HG03342 (cell line): ENCODE measurements around the gene MICAL3.
"Not testable (repeated sequence)": the region's sequence is repeated elsewhere in the genome, so short reads cannot be mapped to it uniquely, and the experiment has no call there.

ENCODE experiments used
- ATAC-seq: cut with Tn5 transposase; IDR thresholded peaks from one replicate; pipeline ENCODE4 v1.9.1; 2021; ENCODE audit warnings: mild to moderate bottlenecking, moderate library complexity; ENCODE audit not compliant: unreplicated experiment

Gene MICAL3

DNA sequence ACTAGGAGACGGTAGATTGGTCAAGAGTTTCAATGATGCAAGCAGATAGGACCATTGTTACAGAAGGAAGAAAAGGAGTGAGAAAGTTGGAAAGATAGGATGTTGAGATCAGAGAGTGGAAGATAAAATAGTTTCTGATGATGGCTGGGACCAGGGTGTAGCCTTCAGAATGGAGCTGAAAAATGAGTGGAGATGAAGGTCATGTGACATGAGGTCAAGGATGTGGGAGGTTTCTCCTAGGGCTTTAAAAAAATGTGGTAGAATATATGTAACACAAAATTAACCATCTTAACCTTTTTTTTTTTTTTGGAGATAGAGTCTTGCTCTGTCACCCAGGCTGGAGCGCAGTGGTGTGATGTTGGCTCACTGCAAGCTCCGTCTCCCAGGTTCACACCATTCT lies 35.1 kb upstream of the MICAL3 start:
- no peak for ATAC-seq

DNA sequence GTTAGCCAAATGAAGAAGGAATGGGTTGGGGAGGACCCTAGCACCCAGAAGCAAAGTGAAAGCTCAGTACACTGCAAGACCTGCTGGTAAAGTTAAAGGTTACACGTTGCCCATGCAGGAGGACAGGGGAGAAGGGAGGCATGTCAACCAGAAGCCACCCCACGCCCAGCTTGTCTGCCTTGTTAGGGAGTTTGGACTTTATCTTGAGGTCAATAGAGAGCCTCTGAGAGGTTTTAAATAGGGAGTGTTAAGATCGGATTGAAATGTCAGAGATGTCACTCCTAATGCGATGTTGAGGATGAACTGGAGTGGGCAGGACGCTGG lies 34.7 kb upstream of the MICAL3 start:
- no peak for ATAC-seq

DNA sequence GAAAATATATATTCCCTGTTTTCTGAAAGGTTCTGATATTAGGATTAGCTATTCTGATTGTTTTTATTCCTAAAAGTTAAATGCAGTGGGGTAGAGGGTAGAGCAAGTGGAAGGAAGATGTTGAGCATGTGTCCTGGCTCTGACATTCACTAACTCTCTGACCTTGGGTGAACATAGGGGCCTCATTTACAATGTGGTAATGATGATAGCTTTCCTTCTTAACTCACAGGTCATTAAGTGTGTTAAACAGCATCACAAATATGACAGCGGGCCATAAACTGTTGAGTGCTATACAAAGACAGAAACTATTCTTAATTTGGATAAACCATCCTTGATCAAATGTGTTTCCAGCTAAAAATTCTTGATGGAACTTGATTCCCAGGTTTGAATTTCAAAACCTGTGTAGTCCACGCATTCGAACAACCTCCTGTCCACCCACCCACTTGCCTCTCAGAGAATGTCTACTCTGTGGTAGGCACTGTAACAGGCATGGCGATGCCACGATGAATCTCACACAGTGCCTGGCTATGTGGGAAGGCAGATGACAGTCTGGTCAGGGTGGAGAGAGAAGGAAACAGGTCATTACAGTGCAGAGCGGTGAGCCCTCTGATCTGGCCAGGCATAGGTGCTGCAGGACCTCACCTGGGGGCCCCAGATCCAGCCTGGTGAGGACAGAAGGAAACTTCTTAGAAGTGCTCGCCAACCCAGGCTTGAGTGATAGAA lies 34.2 kb upstream of the MICAL3 start:
- no peak for ATAC-seq

DNA sequence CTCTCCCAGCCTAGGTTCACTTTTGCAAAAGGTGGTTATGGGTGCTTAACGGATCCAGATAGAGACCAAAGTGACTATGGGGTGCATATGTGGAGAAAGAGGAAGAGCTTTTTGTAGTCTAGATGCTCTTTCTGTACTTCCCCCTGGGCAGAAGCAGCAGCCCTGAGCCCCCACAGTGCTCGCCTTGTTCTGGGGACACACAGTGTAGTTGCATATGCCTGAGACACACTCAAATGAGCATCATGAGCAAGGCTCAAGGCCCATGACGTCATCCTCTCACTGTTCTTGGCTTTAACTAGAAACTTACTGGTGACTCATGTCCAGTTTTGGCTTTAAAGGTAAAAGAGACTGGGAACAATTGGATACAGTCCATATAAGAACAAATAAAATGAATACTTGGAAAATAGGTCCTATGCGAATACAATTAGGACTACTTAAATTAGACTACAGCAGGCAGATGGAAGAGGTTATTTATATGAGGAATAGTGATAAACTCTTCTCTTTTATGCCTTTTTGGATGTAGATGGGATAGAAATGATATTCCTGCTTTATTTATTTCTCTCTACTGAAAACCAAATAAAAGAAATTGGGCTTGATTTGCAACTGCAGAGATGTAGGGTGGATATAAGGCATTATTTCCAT lies 33.3 kb upstream of the MICAL3 start:
- peak; percentile 67 for ATAC-seq

DNA sequence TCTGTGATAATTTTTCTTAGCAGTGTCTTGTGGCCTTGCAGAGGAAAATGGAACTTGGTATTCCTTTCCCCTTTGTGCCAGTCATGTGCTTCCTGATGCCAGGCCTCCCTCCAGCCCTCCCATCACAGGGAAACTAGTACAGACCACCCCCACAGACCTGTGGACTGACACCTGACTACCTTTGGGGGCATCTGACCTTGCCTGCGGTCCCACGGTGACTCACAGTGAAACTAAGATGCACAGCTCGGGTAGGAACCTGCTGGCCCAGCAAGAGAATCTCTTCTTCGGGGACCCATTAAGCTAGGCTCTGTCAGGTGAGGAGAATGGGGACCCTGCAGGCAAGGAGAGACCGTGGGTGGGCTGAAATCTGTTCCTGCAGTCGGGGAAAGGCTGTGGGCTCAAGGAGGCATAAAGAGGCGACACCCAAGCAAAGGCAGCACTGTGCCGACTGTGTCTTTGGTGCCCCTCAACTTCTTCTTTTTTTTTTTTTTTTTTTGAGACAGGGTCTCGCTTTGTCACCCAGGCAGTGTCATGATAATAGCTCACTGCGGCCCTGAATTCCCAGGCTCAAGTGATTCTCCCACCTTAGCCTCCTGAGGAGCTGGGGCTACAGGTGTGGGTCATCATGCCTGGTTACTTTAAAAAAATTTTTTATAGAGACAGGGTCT lies 32.6 kb upstream of the MICAL3 start:
- ATAC-seq = peak; percentile 63

DNA sequence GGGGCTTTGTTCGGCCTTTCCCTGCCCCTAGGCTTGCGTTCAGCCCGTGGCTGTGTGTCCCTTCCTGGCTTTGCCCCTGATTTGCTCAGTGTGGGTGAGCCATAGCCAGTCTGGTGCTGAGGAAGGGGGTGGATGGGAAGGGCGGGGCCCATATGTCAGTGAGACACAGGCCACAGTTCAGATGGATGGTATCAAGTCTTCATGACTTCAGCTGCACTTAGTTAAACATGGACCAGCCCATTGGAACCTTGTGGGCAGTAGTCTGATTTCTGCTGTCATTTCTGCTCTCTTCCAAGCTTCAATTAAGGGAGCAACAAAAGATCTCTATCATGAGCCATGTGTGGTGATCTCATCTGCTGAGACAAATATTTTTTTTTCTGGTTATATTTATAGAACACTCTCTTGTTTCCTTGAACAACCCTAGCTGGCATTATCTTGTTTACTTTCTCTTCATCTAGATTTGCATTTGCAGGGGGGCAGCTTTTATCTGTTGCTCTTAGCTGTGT lies 31.9 kb upstream of the MICAL3 start:
- no peak for ATAC-seq

DNA sequence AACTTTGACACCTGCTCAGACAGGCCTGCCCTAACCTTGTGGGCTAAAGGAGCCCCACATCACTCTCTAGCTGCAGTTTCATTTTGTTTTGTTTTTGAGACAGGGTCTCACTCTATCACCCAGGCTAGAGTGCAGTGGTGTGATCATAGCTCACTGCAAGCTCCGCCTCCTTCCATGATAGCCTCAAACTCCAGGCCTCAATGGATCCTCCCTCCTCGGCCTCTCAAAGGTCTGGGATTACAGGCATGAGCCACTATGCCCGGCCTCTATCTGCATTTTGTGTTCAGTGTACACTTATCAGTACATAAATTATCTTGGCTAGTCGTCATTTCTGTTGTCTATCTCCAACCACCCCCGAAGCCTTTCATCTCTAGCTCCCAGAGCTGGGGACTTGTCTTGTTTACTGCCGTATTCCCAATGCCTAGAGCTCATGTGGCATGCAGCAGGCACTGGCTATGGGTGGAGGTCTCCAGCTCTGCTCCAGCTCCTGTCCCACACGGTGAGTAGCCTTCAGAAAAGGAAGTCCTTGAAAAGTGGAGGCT lies 31.3 kb upstream of the MICAL3 start:
- ATAC-seq = no peak

DNA sequence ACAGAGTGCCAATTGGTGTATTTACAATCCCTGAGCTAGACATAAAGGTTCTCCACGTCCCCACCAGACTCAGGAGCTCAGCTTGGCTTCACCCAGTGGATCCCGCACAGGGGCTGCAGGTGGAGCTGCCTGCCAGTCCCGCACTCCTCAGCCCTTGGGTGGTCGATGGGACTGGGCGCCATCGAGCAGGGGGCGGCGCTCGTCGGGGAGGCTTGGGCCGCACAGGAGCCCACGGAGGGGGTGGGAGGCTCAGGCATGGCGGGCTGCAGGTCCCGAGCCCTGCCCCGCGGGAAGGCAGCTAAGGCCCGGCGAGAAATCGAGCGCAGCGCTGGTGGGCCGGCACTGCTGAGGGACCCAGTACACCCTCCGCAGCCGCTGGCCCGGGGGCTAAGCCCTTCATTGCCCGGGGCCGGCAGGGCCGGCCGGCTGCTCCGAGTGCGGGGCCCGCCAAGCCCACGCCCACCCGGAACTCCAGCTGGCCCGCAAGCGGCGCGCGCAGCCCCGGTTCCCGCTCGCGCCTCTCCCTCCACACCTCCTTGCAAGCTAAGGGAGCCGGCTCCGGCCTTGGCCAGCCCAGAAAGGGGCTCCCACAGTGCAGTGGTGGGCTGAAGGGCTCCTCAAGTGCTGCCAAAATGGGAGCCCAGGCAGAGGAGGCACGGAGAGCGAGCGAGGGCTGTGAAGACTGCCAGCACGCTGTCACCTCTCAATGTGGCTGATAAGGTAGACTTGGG lies 29.0 kb upstream of the MICAL3 start:
- not testable (repeated sequence) for ATAC-seq

DNA sequence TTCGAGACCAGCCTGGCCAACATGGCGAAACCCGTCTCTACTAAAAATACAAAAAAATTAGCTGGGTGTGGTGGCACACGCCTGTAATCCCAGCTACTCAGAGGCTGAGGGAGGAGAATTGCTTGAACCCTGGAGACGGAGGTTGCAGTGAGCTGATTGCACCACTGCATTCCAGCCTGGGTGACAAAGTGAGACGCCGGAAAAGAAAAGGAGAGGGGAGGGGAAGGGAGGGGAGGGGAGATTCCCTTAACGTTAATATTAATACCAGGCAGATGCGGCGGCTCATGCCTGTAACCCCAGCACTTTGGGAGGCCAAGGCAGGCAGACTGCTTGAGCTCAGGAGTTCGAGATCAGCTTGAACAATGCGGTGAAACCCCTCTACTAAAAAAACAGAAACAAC lies 26.8 kb upstream of the MICAL3 start:
- ATAC-seq = not testable (repeated sequence)

DNA sequence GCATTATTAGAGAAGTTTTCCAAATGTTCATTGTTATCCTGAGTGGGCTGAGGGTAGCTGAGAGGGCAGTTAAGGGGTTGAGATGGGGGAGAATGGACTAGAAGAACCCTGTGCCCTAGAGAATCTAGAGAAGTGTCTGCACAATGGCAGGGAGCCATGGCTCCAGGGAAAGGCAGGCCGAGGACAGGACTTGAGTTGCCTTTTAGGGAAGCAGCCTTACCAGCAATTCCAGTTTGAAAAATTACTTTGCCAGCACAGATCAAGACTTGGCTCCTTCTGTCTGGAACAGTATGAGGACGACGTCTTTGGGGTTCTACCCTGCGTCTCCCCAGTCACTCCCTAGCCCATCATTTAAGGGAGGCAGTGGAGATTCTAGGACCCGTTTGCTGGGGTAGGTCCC lies 25.7 kb upstream of the MICAL3 start:
- ATAC-seq = no peak

DNA sequence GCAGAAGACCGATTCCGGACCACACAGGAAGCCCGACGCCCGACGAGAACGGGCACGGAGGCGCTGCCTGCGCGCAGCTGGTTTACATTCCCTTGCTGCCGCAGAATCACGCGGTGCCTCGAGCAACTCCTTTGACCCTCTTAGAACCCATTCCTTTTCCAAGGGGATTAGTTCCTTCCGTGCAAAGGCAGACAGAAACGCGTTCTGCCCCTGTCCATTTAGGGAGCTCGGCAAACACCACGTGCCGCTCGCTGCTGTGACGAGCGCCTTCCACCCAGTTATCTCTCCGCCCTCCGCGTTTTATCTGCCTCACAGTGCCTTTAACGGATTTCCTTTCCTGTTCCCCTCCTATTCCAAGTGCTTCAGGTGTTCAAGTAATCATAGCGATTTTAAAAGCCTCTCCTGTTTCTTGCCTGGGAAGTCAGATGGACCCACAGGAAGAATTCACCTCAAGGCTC lies 24.1 kb upstream of the MICAL3 start:
- ATAC-seq = no peak

DNA sequence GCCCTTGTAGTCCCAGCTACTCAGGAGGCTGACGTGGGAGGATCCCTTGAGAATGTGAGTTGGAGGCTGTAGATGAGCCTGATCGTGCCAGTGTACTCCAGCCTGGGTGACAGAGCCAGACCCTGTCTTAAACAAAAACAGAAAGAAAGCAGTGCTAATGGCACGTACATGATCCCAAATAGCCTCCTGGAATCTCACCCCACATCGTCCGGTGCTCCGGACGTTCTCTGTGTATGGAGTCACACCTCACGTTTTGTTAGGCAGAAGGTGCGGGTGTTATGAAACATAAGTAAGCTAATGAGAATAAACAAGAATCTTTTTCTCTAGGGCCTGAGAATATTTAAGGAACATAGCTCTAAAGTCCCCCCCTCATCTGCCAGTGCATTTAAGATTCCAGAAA lies 23.7 kb upstream of the MICAL3 start:
- ATAC-seq = no peak

DNA sequence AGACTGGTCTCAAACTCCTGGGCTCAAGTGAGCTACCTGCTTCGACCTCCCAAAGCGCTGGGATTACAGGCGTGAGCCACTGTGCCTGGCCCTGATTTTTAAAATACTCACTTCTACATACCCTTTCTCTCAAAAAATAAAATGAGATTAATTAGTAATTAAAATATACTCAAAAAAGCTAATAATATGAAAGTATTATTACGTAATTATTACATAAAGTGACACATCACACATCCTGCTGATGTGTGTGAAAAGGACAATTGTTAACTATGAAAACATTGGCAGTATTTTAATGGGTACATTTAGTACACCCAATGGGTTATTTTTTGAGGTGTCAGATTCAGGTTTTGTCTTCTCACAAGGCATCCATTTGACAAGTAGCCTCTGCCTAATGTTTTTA lies 21.4 kb upstream of the MICAL3 start:
- ATAC-seq = no peak

DNA sequence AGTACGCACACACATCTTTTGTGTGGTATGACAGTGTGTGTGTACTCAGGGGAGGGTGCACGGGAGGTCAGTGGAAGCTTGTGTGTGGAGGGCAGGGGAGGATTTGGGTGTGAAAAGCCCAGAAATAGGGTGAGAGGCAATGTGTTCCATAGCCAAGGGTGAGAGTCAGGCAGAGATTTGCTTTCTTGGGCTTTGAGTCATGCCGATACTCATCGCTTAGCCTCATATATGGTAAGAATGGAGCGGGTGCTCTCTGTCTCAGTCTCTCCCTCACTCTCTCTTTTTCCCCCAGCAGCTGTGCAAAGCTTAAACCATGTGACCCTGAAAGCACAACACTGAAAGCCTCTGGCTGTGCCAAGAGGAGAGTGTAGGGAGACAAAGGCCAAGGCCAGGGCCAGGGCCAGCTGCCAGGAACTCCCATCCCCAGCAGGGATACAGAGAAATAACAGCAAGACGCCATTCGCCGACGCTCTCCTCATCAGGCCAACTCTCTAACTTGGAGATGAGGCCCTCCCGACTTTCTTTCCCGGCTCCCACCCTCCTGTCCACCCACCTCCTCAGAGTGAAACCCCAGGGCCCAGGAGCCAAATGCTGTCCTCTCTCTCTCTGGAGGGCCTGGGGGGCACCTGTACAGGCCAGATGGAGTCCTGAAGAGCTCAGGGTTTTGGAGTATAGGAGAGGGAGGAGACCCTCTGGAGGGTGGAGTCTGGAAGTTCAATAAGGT lies 20.3 kb upstream of the MICAL3 start:
- ATAC-seq = no peak

DNA sequence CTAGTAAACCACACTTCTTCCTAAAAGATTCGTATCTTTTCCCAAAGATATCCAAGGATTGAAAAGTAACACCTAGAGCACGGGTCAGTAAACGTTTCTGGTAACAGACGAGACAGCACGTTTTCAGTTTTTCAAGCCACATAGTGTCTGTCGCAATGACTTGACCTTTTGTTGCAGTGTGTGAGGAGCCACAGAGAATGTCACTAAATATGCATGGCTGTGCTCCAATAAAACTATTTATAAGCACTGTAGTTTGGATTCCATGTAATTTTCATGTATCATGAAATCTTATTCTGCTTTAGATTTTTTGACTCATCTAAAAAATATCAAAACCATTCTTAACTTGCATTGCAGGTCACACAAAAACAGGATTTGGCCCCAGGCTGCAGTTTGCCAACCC lies 18.3 kb upstream of the MICAL3 start:
- ATAC-seq = no peak

DNA sequence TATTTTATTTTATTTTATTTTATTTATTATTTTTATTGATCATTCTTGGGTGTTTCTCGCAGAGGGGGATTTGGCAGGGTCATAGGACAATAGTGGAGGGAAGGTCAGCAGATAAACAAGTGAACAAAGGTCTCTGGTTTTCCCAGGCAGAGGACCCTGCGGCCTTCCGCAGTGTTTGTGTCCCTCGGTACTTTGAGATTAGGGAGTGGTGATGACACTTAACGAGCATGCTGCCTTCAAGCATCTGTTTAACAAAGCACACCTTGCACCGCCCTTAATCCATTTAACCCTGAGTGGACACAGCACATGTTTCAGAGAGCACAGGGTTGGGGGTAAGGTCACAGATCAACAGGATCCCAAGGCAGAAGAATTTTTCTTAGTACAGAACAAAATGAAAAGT lies 16.5 kb upstream of the MICAL3 start:
- not testable (repeated sequence) for ATAC-seq

DNA sequence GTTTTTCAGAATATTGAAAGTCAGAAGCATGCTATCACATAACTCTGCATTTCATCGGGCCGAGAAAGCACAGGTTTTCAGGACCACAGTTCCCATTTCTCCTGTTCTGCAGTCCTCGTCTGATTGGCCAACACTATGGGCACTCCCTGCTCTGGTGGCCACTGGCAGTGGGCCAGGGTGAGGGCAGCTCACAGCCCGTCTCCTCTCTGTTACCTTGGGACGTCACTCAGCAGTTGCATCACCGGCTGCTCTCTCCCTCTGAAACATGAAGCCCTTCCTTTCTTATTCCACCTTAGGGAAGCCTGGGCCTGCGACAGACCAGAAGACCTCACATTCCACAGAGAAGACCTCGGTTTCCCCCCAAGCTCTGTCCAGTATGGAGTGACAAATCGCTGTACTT lies 11.4 kb upstream of the MICAL3 start:
- ATAC-seq = no peak

DNA sequence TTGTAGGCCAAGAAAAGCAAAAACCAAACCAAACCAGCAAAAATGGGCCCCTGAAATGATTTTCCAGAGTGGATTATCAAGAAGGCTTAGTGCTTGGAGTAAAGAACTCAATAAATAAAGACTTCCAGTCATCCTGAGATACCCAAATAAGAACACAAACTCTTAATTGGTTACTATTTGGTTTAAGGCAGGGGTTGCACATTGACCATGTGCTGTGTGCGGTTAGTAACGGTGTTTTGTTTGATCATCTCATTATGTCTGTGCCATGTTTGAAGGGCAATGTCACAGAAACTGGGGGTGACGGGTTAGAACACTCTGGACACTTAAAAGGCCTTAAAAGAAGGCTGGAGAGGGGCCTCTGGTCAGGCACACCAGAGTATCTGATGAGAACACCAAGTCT lies 9.7 kb upstream of the MICAL3 start:
- ATAC-seq = no peak

DNA sequence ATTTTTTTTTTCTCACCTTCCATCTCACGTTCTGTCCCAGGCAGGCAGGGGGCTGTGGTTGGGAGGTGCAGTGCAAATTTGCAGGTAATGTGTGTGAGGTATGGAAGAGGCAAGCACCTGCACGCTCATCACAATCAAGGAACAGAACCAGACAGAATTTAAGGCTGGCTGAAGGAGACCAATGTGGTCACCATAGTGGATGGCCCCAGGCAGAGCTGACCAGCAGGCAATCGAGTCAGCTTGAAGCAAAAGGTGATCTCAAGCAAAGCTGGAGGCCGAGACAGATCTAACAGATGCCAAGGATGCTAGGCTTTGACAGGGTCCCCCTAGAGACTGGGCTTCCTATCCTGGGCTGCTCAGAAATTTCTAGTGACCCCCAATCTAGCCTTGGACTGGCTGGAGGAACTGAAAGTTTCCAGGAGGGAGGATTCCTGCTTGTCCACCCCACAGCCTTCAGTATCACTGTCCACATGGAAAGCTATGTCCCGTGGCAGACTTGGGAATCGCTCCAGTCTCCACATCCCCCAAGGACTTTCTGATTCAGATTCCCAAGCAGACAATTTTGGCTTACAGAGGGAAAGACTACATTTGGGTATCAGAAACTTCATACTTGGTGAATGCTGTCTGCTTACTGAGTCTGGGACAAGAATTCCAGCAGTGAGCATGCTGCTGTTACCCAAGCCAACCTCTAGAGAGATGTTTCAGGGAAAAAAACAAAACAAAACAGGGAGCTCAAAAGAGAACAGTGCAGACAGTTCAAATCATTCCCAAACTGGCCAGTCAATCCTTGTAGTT lies 9.0 kb upstream of the MICAL3 start:
- ATAC-seq = no peak
